ENCODE data around the gene TPRA1.

Gene TPRA1

DNA sequence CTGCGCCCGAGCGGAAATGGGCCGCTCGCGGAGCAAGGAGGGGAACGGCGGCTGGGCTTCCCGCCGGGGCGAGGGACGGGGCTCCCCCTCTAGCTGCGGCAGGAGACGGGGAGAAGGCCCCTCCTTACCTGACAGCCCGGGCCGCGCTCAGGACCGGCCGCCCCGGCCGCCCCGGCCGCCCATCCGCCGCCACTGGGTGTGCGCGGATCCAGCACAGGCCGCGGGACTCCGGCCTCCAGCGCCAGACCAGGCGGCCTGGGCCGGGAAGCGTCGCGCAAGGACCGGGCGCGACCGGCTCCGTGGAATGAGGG is 296 bp downstream of the TPRA1 start:
- no peak for DNase-seq (ENCODE audit: low read depth)

DNA sequence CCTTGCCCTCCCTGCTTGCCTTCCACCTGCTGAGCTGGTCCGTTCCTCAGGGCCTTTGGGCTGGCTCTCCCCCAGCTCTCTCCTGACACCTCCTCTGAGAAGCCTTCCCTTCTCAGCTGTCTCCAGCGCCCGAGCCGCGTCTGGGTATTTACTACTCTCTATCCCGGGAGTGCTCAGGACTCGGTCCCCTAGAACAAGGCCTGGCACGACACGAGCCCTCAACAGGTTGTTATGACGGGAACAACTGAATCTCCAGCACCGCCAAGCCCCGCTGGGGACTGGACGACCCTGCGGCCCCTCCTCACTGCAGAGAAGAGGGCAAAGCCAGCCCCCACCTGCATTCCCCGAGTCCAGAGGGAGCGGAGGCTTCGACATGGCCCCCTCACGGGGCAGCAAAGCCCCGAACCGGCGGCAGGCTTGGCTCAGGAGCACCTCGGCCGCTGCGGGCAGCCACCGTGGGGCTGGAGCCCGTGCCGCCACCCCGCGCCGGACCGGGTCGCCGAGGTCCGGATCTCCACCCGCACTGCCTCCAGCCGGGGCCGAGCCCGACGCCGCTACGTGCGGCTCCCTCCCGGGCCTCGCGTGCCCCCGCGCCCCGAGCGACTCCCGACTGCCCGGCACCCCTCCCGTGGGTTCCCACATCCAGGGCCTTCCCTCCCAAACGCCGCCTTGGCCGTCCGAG is 792 bp downstream of the TPRA1 start:
- DNase-seq (ENCODE audit: low read depth), result no peak

DNA sequence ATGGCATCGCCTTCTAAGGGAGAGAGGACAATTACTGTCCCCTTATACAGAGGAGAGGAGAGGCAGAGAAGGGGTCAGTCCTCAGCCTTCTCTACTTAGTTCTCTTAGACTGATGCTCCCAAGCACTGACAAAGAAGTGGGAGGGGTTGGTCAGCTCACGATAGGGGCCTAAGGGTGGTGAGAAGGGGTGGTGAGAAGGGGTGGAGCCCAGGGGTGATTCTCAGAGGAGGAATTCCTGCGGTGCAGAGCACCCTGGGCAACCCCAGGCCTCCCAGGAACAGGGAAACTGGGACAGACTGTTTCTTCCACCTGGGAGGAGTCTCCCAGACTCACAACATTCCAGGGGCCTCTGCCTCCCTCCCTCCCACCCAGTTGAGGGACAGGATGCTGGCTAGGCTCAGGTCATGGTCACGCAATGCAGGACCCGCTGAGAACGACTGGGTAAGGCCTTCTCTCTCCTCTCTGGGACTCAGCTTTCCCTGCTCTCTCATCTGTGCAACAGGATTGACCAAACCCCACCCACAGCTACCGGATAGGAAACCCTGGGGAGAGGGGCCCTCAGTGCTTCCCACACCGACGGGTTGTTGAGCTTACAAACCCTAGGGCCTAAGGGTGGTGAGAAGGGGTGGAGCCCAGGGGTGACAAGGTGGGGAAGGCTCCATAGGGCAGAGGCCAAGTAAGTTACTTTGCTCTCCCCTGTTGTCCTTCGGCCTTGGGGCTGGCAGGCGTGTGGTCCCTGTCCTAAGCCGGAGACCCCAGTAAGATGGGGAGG is 1.5 kb downstream of the TPRA1 start:
- peak; percentile 73 for DNase-seq (ENCODE audit: low read depth)

DNA sequence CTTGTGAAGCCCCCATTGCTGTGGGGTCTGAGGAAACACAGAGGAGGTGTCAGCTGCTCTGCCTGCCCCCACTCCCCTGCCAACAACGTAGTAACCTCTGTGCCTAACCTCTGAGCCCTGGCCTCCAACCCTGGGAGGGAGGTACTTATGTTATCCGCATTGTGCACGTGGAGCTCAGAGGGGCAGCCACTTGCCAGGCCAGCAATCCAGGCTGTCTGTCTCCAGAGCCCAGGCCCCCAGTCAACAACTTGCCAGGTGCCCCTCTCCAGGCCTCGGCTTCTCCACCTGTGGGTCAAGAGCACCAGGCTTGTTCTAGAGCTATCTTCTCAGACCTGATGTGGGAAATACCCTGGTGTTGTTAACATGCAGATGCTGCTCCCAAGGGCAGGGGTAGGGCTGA is 2.7 kb downstream of the TPRA1 start:
- DNase-seq (ENCODE audit: low read depth), result no peak

DNA sequence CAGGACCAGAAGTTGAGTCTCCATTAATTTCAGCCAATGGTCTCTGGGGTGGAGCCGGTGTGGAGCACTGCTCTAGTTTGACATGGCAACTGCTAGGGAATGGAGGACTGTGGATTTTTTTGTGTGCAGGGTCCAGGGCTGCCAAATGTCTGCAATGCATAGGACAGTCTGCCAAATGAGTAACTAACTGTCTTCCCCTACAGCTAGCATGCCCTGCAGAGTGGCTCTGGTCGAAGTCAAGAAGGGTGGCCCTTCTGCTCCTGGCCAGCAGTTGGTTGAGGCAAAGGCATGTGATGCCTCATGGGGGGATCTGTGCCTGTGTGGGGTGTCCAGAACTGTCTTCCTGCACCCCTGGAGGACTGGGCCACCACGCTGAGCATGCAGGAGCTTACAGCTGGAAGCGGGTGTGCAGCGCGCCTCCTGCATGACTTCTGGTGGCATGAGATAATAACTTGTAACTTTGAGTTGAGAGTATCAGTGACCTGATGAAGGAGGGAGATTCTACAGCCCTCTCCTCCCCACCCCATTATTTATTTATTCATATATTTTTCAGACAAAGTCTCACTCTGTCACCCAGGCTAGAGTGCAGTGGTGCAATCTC is 4.6 kb downstream of the TPRA1 start:
- no peak for DNase-seq (ENCODE audit: low read depth)

DNA sequence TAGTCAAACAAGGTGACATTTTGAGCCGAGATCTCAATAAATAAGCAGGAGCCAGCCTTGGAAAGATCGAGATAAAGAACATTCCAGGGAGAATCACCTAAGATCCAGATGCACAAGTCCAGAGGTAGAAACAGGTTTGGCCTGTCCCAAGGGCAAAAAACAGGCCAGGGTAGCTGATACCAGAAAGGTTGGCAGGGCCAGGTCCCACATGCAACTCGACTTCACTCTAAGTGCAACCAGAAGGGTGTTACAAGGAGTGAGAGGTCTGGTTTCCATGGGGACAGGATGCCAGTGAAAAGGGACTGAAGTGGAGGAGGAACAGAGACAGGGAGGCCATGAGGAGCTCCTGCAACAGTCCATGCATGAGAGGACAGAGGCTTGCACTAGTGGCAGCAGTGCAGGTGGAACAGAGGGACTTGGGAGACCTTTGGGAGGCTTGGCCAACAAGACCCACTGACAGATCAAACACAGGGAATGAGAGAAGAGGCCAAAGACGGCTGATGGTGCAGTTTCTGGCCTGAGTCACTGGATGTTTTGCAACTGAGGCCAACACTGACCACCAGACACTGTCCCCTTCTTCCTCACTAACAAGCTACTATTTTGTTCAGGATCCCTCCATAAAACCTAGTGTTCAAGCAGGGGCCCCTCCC is 5.2 kb downstream of the TPRA1 start:
- no peak for DNase-seq (ENCODE audit: low read depth)

DNA sequence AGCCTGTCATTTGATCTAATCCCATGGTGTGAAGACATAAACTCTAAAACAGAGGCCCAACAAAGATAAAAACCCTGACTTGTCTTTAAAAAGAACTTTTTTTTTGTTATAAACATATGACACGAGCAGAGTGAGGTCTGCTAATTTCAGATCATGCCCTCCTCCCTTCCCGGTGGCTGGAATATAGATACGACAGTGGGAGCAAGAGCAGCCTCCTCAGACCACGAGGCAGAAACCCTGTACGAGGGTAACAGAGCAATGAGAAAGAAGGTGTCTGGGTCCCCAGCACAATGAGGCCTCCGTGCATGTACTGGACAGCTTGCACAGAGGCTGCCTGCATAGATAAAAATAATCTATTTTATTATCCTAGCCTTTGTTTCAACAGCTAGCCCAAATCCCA is 5.8 kb downstream of the TPRA1 start:
- no peak for DNase-seq (ENCODE audit: low read depth)

DNA sequence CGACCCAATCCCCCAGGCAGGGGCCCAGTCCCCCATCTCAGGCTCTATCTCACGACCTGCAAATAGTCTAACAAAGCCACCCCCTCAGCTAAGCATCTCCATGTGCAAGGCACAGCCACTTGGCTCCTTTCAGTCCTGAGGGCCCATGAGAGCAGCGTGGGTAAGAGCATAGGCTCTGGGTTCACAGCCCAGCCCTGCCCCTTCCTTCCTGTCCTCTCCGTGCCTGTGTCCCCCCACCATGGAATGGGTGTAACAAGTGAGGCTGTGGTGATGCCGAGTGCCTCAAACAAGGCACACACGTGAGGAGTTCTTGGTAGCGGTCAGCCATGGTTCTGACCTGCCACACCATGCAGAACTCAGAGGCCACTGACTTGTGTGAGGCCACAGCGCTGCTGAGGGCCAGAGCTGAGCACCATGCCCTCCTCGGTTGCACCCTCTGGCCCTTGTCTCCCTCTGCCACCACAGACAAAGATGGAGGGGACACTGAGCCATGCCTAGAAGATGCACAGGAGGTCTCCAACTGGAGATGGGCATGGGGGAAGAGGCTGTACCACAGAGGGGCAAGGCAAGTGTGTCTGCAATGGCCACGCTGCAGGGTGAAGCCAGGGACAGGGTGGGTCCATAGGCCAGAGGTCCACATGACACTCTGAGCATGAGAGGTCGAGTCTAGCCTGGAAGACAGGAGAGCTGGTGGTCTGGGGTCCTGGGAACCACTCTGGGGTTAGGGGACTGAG is 10.0 kb downstream of the TPRA1 start:
- no peak for DNase-seq (ENCODE audit: low read depth)

DNA sequence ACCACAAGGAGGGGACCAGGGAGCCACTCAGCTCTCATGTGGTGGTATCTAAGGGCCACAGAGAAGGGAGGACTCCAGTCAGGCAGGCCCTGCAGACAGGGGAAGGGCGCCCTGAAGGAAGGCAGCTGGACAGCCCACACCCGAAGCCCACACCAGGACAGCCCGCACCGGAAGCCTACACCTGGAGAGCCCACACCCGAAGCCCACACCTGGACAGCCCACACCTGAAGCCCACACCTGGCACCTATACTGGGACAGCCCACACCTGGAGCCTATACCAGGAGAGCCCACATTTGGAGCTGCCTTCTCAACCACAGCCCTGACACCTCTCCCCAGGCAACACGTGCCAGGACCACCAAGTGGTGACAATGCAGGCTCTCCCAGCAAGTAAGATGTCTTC is 11.7 kb downstream of the TPRA1 start:
- no peak for DNase-seq (ENCODE audit: low read depth)

DNA sequence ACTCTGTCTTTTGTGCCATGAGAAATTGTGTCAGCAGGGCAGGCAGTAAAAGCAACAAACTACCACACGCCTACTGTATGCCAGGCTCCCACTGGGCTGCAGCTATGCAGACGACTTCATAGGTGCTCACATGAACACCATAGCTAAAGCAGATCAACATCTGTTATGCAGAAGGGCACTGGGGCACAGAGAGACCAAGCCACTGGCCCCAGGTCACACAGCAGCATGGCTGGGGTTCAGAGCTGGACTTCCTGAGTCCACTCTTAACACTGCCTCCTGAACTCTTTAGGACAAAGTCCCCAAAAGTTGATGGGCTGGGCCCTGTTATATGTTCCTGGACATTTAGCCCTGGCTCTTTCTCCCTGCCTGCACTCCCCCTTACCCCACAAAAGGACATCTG is 12.4 kb downstream of the TPRA1 start:
- no peak for DNase-seq (ENCODE audit: low read depth)

DNA sequence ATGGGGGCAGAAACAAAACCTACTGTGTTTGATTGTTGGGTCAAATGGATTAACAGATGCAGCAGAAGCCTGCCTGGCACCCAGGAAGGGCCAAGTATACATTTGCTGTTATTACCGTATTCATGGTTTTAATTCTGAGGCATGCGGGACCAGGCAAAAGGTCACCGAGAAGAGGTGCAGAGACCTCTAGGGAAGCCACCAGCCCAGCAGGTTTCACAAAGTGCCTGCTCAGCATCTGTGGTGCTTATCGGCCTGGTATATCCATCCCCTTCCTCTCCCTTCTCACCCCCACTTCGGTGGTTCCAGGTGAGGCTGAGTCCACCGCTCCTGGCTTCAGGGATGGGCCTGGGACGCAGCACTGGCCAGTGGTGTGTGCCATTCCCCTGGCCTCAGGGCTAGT is 13.1 kb downstream of the TPRA1 start:
- DNase-seq (ENCODE audit: low read depth), result no peak

DNA sequence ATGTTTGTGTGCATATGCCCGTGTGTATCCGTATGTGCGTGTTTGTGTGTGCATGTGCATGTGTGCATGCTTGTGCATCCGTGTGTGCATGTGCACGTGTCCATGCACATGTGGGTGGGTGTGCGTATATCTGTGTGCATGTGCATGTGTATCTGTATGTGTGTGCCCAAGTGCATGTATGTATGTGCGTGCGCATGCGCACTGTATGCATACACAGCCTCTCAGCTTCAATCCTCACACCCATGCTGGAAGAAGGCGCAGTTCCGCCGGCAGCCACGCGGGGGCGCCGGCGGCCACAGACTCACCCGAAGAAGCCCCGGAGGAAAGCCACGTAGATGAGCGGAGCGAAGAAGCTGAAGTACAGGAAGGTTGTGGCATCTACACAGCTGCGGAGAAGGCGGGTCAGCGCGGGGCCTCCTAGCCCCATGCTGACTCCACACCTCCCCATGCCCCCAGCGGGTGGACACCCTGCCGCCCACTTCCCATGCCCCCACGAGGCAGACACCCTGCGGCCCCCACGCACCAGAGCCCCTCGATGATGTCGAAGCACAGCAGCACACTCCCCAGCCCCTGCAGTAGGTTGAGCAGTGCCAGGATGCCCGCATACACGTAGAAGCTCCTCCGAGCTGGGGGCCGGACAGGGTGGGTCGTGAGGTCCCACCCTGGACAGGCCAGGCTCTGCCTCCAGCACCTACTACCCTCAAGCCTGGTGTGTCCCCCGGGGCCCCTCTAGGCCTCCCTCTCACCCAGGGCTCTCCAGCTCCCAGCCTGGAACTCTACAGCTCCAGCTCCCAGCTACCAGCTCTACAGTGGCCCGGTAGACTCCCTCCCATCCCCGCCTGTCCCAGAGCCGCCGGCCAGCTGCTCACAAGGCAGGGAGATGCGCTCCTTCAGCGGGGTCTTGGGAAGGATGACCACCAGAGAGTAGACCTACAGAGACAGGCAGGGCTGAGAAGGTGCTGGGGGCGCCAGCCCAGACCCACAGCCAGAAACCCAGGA is 15.4 kb downstream of the TPRA1 start:
- DNase-seq (ENCODE audit: low read depth), result peak; percentile 59

DNA sequence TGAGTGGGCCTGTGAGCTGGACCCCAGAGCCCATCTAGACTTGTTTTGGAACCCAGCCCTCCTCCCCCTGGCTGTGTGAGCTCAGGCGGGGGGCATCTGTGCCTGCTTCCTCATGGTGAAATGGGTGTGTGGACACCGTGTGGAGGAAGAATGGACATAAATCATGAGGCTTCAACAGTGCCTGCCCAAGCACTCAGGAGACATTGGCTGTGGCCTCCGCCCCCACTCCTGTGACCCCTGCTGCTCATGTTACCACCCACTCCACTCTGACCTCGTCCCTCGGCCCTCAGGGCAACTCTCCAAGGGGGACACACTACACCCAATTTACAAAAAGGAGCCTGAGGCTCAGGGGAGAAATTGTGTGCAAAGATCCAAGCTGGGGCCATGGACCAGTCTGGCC is 16.6 kb downstream of the TPRA1 start:
- no peak for DNase-seq (ENCODE audit: low read depth)

DNA sequence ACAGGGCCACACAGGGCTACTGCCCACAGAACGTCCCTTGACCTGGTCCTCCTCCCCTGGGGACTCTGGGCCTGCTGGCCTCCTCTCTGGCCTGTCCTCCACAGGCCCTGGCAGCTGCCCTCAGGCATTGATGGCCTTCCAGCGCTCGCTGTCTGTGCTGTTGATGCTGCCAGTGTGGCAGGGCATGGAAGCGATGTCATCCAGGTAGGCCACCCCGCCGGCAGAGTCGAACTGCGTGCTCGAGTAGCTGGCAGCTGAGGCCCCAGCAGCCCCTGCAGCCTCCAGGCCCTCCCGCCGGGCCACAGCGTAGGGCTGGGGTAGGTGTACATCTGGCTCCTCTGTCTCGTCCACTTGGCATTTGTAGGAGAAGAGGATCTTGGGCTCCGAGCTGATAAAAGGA is 17.1 kb downstream of the TPRA1 start:
- DNase-seq (ENCODE audit: low read depth), result no peak

DNA sequence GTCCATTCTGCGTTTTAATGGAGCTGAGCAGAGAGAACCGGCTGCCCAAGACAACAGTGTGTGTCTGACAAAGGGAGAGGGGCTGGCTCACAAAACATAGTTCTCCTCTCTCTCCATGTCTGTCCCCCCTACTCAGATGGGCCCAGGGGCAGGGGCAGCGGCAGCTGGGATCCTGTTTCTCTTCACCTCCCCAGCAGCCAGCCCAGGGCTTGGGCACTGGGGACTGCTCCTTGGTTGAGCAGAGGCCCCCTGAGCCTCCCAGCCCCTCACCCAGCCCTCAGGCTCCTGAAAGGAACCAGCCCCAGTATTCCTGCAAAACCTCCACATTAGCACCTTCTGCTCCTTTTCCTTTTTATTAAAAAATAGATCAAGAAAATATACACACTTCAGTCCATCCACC is 17.8 kb downstream of the TPRA1 start:
- DNase-seq (ENCODE audit: low read depth), result no peak

DNA sequence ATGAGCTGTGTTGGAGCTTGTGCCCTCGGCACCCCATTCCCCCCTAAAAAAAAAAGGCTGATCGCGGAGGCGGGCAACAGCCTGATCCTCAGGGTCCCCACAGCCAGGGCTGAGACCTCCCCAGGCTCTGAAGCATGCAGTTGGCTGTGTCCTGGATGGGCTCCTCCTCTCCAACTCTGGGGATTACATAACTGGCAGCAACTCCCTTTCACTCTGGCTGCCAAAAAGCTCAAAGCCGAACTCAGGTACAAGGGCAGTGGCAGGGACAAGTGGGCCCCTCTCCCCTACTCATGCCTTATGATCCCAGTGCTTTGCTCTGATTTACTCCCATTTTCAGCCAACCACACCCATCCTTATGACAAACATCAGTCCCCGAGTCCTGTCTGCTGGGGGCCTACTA is 18.3 kb downstream of the TPRA1 start:
- no peak for DNase-seq (ENCODE audit: low read depth)

DNA sequence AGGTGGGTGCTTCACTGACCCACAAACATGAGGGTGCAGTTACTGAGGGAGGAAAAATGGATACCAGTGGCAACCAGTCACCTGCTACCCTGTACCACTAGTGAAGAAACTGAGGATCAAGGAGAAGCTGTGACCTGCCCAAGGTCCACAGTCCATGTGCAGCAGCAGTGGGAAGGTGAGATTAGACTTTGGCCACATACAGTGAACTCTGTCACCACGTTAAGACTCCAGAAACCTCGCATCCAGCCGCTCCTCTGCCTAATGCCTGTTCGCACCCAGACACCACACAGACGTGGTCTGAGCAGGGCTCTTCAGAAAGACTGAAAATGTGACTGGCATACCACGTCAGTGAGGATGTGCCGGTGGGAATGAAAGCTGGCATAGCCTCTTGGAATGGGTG is 20.0 kb downstream of the TPRA1 start:
- no peak for DNase-seq (ENCODE audit: low read depth)

DNA sequence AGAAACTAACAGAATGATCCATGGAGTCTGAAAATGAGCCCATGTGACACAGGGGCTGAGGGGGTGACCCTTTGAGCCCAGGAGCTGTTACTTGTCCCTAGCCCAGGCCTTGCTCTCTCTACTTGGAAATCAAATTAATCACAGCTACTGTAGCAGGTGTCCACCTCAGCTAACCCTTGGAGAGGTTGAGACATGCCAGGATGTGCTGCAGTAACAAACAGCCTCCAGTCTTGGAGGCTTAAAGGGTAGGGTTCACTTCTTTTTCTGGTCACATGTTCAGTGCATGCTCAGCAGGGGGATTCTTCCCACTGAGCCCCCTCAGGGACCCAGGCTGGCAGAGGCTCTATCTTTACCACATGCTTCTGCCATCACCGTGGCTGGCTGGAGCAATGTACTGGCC is 21.4 kb downstream of the TPRA1 start:
- DNase-seq (ENCODE audit: low read depth), result no peak

DNA sequence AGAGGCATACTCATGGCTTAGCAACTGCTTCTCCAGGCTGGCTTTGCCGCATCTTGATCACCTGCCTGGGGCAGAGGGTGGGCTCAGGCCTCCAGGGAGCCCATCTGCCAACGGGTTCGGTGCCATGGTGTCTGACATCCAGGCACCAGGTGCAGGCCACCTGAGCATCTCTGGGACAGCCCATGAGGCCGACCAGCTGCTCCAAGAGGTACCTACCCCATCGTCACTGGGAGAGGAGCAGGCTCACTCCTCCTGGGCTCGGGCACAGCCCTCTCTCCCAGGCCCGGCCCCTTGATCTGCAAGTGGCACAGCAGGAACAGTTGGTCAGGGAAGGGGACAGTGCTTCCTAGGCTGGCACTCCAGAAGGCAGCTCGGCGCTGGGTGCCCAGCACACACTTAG is 21.9 kb downstream of the TPRA1 start:
- DNase-seq (ENCODE audit: low read depth), result no peak

DNA sequence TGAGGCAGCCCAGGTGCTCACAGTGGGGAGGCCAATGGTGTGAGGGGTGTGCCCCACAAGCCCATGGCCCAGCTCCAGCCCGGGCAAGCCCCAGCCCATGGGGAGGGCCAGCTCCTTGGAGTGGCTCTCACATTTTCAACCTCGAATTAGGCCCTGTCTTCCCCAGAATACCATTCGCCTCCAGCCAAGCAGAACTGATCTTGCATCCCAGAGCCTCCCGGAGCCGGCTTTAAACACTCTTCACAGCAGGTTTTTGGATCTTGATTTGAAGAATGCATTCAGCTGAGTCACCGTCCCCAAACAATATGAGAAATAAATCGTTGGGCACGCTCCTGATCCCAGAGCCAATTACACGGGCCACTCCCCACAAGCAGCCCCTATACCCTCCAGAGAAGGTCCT is 23.7 kb downstream of the TPRA1 start:
- no peak for DNase-seq (ENCODE audit: low read depth)

DNA sequence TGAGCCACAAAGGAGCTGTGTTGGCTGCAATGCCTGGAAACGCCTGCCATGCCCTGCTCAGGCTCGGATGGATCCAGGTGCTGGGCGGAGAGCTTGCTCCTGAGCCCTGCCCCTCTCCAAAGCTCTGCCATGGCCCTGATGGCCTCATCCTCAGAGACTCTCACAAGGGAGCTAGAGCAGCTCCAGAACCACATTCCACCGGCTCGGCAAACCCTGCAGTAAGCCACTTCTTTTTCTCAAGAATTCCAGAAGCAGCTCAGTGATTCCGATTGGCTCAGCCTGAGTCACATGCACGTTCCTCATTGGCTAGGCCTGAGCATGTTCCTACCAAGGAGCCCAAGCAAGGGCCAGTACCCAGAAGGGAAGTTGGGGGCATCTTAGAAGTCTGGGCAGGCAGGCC is 24.8 kb downstream of the TPRA1 start:
- DNase-seq (ENCODE audit: low read depth), result no peak
